NCI-H748 (cell line): ENCODE results near the gene C22orf42.
A peak's percentile ranks its signal among the peaks of the same experiment; 100 is the strongest.
"Not testable (repeated sequence)": the region's sequence is repeated elsewhere in the genome, so short reads cannot be mapped to it uniquely, and the experiment has no call there.

Experiments
- DNase-seq: peaks from one replicate; lab custom pipeline; 2025; ENCODE audit not compliant: unreplicated experiment; lab: John Stamatoyannopoulos, UW

Gene C22orf42

GRCh38 chr22:32136881-32137280 lies 22.2 kb downstream of the C22orf42 start:
- DNase-seq = not testable (repeated sequence)

GRCh38 chr22:32135958-32136357 lies 23.1 kb downstream of the C22orf42 start:
- DNase-seq = not testable (repeated sequence)

GRCh38 chr22:32134796-32135195 lies 24.3 kb downstream of the C22orf42 start:
- not testable (repeated sequence) for DNase-seq

GRCh38 chr22:32132783-32133182 lies 26.3 kb downstream of the C22orf42 start:
- no peak for DNase-seq

GRCh38 chr22:32132126-32132525 lies 27.0 kb downstream of the C22orf42 start:
- no peak for DNase-seq

GRCh38 chr22:32130464-32130863 lies 28.6 kb downstream of the C22orf42 start:
- no peak for DNase-seq

GRCh38 chr22:32127904-32128303 lies 31.2 kb downstream of the C22orf42 start:
- DNase-seq = no peak

GRCh38 chr22:32123657-32124056 lies 35.4 kb downstream of the C22orf42 start:
- DNase-seq = no peak

GRCh38 chr22:32122899-32123298 lies 36.2 kb downstream of the C22orf42 start:
- no peak for DNase-seq

GRCh38 chr22:32120603-32121002 lies 38.5 kb downstream of the C22orf42 start:
- no peak for DNase-seq

- DNase-seq = no peak
Measured at GRCh38 chr22:32119568-32120235, 39.4 kb downstream of the C22orf42 start.

- DNase-seq = no peak
Measured at GRCh38 chr22:32112380-32112779, 46.7 kb downstream of the C22orf42 start.

GRCh38 chr22:32106930-32107329 lies 52.2 kb downstream of the C22orf42 start:
- no peak for DNase-seq

GRCh38 chr22:32103658-32104315 lies 55.3 kb downstream of the C22orf42 start:
- peak; percentile 22 for DNase-seq

- no peak for DNase-seq
Measured at GRCh38 chr22:32100711-32101110, 58.4 kb downstream of the C22orf42 start.
